C4-2B (cell line): ENCODE measurements around the gene TMEM132E.
A peak's percentile ranks its signal among the peaks of the same experiment; 100 is the strongest.

Experiments used
- H3K27ac ChIP-seq: fragments of 450-650 bp; 2 replicates; pipeline ENCODE4 v1.5.1; 2017
- ZFX ChIP-seq: fragments of 450-650 bp; IDR thresholded peaks from 2 replicates; pipeline ENCODE4 v1.6.1; 2017
- TF ChIP-seq, protein P1 (sequence below): fragments of 450-650 bp; conservative IDR thresholded peaks from 2 replicates; pipeline ENCODE4 v1.5.1; 2017; ENCODE audit warnings: mild to moderate bottlenecking

Gene TMEM132E

DNA sequence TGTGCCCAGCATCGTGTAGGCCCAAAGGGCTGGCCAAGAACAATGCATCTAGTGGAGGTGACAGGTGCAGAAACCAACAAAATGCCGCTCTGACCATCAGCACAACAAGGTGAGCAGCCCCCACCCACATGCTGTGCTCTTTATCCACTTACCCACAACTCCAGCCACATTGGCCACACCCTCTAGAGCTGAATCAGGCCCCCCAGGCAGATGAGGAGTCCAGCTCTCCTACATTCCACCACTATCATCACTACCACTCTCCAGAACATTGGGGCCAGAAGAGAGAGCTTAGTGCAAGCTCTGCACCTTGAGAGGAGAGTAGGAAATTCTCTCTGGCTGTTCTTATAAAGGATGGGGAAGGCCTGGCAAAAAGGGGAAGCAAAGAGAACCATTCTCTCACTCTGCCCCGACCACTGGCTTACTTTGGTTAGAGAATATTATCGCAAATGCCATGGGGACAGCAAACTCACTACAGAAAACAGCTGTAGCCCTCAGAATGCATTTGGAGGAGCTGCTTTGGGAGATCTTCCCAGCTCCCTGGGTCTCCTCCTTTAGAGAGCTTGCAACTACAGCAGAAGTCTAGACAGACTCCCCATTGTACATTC lies 75.0 kb downstream of the TMEM132E start:
- TF ChIP-seq, protein P1, sequence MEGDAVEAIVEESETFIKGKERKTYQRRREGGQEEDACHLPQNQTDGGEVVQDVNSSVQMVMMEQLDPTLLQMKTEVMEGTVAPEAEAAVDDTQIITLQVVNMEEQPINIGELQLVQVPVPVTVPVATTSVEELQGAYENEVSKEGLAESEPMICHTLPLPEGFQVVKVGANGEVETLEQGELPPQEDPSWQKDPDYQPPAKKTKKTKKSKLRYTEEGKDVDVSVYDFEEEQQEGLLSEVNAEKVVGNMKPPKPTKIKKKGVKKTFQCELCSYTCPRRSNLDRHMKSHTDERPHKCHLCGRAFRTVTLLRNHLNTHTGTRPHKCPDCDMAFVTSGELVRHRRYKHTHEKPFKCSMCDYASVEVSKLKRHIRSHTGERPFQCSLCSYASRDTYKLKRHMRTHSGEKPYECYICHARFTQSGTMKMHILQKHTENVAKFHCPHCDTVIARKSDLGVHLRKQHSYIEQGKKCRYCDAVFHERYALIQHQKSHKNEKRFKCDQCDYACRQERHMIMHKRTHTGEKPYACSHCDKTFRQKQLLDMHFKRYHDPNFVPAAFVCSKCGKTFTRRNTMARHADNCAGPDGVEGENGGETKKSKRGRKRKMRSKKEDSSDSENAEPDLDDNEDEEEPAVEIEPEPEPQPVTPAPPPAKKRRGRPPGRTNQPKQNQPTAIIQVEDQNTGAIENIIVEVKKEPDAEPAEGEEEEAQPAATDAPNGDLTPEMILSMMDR: no peak
- TF ChIP-seq ZFX: no peak
- H3K27ac ChIP-seq: no peak overlapping the region

DNA sequence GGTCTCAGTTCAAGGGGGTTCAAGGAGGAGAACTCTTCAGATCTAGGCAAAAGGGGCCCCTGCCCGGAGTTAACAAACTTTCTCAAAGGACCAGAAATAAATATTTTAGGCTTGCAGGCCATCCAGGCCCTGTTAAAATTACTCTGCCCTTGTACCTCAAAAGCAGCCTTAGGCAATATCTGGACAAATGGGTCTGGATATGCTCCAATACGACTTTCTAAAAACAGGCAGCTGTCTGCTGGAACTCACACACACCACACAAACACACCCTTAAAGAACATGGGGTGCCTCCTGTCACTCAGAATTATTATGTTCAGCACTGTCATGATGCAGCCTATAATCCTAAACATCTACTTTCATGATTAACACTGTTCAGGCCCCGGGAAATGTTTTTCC lies 75.5 kb downstream of the TMEM132E start:
- no peak overlapping the region for H3K27ac ChIP-seq
- TF ChIP-seq, protein P1: no peak
- TF ChIP-seq ZFX: no peak

DNA sequence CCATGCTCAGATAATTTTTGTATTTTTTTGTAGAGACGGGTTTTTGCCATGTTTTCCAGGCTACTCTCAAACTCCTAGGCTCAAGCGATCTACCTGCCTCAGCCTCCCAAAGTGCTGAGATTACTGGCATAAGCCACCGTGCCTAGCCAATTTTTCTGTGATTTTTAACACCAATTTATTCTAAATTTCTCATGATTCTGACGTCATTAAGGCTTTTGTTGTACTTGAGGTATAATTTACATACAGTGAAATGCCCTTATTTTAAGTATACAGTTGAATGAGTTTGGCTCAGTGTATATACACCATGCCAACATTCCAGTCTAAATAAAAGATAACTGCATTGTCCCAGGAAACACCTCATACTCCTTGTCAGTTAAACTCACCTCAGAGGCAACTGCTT lies 77.4 kb downstream of the TMEM132E start:
- H3K27ac ChIP-seq: no peak overlapping the region
- TF ChIP-seq ZFX: no peak
- TF ChIP-seq, protein P1: no peak

GRCh38 chr17:34658811-34659560 lies 79.6 kb downstream of the TMEM132E start:
- no peak overlapping the region for H3K27ac ChIP-seq
- TF ChIP-seq, protein P1: no peak
- no peak for TF ChIP-seq ZFX

DNA sequence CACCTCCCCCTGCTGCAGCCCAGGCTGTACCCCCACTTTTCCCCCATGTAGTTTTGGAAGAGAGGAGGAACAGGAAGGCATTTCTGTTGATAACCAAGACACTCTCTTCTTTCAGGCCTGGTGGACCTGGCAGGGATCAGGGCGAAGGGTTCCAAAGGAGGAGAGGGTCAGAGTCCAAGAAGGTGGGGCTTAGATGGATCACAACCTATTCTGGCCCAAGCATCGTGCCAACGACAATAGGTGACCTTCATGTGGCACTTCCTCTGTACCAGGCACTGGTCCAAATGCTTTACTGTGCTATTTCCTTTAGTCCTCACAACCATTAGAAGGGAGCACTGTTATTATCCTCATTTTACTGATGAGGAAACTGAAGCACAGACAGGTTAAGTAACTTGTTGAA lies 84.3 kb downstream of the TMEM132E start:
- no peak for TF ChIP-seq ZFX
- TF ChIP-seq, protein P1: no peak

DNA sequence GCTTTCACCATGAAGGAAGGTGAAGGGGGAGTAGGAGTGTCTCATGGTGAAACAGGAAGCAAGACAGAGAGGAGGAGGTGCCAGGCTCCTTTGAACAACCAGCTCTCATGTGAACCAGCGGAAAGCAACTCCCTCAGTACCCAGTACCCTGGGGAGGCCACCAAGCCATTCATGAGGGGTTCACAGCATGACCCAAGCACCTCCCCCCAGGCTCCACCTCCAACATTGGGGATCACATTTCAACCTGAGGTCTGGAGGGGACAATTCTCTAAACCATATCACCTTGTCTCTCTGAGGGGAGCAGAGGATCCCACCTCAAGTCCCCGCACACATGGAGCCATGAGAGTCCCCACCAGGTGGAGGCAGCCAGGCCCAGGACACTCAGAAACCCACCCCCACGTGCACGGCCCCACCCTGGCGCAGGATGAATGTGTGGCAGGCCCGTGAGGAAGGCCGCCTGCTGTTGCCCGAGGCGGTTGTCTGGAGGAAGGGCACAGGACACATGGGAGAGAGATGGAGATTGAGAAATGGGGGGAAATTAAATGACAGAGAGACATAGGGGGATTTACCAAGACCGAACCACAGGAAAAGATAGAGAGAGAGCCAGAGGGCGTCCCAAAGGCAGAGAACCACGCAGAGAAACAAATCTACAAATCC lies 85.9 kb downstream of the TMEM132E start:
- H3K27ac ChIP-seq: no peak overlapping the region
- TF ChIP-seq, protein P1: no peak
- TF ChIP-seq ZFX: no peak

More for the DNA sequence above, 84.3 kb downstream of the TMEM132E start:
- peak overlapping the region; percentile 36; the same call in 1 of the 2 replicates for H3K27ac ChIP-seq
